T-helper 1 cell treated with Interleukin-12 subunit alpha and Interleukin-12 subunit beta and Interleukin-4 antibody, amounts not matched to agents 30 μg/mL and 1 μg/mL, for 36 hours (primary cell): ENCODE results near the gene C9orf78.

Experiments
- H3K27ac Mint-ChIP-seq: one replicate; pipeline ENCODE4 v1.8.0; 2021; ENCODE audit warnings: mild to moderate bottlenecking, mixed read lengths
- H3K27me3 Mint-ChIP-seq: one replicate; pipeline ENCODE4 v1.8.0; 2021; ENCODE audit warnings: low read depth, mixed read lengths
- H3K36me3 Mint-ChIP-seq: one replicate; pipeline ENCODE4 v1.8.0; 2021; ENCODE audit warnings: low read depth, mixed read lengths
- H3K4me1 Mint-ChIP-seq: one replicate; pipeline ENCODE4 v1.8.0; 2021; ENCODE audit warnings: low read depth, mixed read lengths
- H3K4me3 Mint-ChIP-seq: one replicate; pipeline ENCODE4 v1.8.0; 2021; ENCODE audit warnings: mild to moderate bottlenecking, moderate library complexity, mixed read lengths
- H3K9me3 Mint-ChIP-seq: one replicate; pipeline ENCODE4 v1.8.0; 2021; ENCODE audit warnings: mixed read lengths

Gene C9orf78

GRCh38 chr9:129835128-129835859, at the start of gene C9orf78, which contains the start of gene USP20:
Gene C9orf78 (minus strand): TSS chr9:129835275. CDS start chr9:129835221, 54 bp downstream.
Gene USP20 (plus strand): TSS chr9:129835458. CDS start chr9:129852556, 17,098 bp downstream.
- H3K4me3 Mint-ChIP-seq = peak within 1 kb of the TSS; percentile 98
- no peaks in the 10 kb centered on the region for H3K9me3 Mint-ChIP-seq
- H3K4me1 Mint-ChIP-seq = peaks cover 47% of the 10 kb centered on the region
- no peaks in the 10 kb centered on the region for H3K27me3 Mint-ChIP-seq
- H3K36me3 Mint-ChIP-seq = peaks cover 41% of the 10 kb centered on the region
- peak within 1 kb of the TSS; percentile 96 for H3K27ac Mint-ChIP-seq

- peaks cover 16% of the 10 kb centered on the region for H3K36me3 Mint-ChIP-seq
- H3K27me3 Mint-ChIP-seq = no peaks in the 10 kb centered on the region
- peak overlapping the region; percentile 85 for H3K4me3 Mint-ChIP-seq
- peak overlapping the region; percentile 97 for H3K27ac Mint-ChIP-seq
- H3K9me3 Mint-ChIP-seq = no peaks in the 10 kb centered on the region
- peaks cover 37% of the 10 kb centered on the region for H3K4me1 Mint-ChIP-seq
Measured at GRCh38 chr9:129884220-129885017, 49.3 kb upstream of the C9orf78 start.

GRCh38 chr9:129881547-129882324, 46.7 kb upstream of the C9orf78 start:
- H3K4me3 Mint-ChIP-seq = no peak overlapping the region
- H3K27me3 Mint-ChIP-seq = no peaks in the 10 kb centered on the region
- no peak overlapping the region for H3K27ac Mint-ChIP-seq
- H3K9me3 Mint-ChIP-seq = no peaks in the 10 kb centered on the region
- peaks cover 17% of the 10 kb centered on the region for H3K4me1 Mint-ChIP-seq
- H3K36me3 Mint-ChIP-seq = peaks cover 19% of the 10 kb centered on the region

GRCh38 chr9:129880654-129881546, 45.8 kb upstream of the C9orf78 start:
- Mint-ChIP-seq H3K4me1 (peaks cover 16% of the 10 kb centered on the region), H3K36me3 (peaks cover 19% of the 10 kb centered on the region), H3K27me3 (no peaks in the 10 kb centered on the region), H3K9me3 (no peaks in the 10 kb centered on the region), H3K4me3 (no peak overlapping the region), H3K27ac (no peak overlapping the region)

- Mint-ChIP-seq H3K27me3 (no peaks in the 10 kb centered on the region), H3K27ac (no peak overlapping the region), H3K36me3 (peaks cover 19% of the 10 kb centered on the region), H3K4me3 (no peak overlapping the region), H3K4me1 (peaks cover 14% of the 10 kb centered on the region), H3K9me3 (no peaks in the 10 kb centered on the region)
Measured at GRCh38 chr9:129879991-129880653, 45.0 kb upstream of the C9orf78 start.

- no peaks in the 10 kb centered on the region for H3K9me3 Mint-ChIP-seq
- H3K27ac Mint-ChIP-seq = no peak overlapping the region
- H3K4me3 Mint-ChIP-seq = no peak overlapping the region
- H3K36me3 Mint-ChIP-seq = peaks cover 26% of the 10 kb centered on the region
- H3K4me1 Mint-ChIP-seq = peaks cover 11% of the 10 kb centered on the region
- H3K27me3 Mint-ChIP-seq = no peaks in the 10 kb centered on the region
Measured at GRCh38 chr9:129879103-129879699, 44.1 kb upstream of the C9orf78 start.

GRCh38 chr9:129878291-129878690, 43.2 kb upstream of the C9orf78 start:
- H3K4me3 Mint-ChIP-seq = no peak overlapping the region
- H3K4me1 Mint-ChIP-seq = peaks cover 7% of the 10 kb centered on the region
- H3K36me3 Mint-ChIP-seq = peaks cover 35% of the 10 kb centered on the region
- no peak overlapping the region for H3K27ac Mint-ChIP-seq
- no peaks in the 10 kb centered on the region for H3K9me3 Mint-ChIP-seq
- no peaks in the 10 kb centered on the region for H3K27me3 Mint-ChIP-seq

GRCh38 chr9:129876815-129877214, 41.7 kb upstream of the C9orf78 start:
- H3K36me3 Mint-ChIP-seq = peaks cover 35% of the 10 kb centered on the region

GRCh38 chr9:129875687-129876395, 40.8 kb upstream of the C9orf78 start:
- no peak overlapping the region for H3K27ac Mint-ChIP-seq
- H3K9me3 Mint-ChIP-seq = no peaks in the 10 kb centered on the region
- no peaks in the 10 kb centered on the region for H3K27me3 Mint-ChIP-seq
- peaks cover 17% of the 10 kb centered on the region for H3K4me1 Mint-ChIP-seq
- H3K36me3 Mint-ChIP-seq = peaks cover 42% of the 10 kb centered on the region
- no peak overlapping the region for H3K4me3 Mint-ChIP-seq

More at GRCh38 chr9:129876815-129877214, 41.7 kb upstream of the C9orf78 start:
- Mint-ChIP-seq H3K9me3 (no peaks in the 10 kb centered on the region), H3K4me3 (no peak overlapping the region), H3K27ac (peak overlapping the region; percentile 26), H3K4me1 (peaks cover 11% of the 10 kb centered on the region), H3K27me3 (no peaks in the 10 kb centered on the region)

- H3K9me3 Mint-ChIP-seq = no peaks in the 10 kb centered on the region
- H3K4me1 Mint-ChIP-seq = peaks cover 18% of the 10 kb centered on the region
- H3K36me3 Mint-ChIP-seq = peaks cover 43% of the 10 kb centered on the region
- no peaks in the 10 kb centered on the region for H3K27me3 Mint-ChIP-seq
- no peak overlapping the region for H3K4me3 Mint-ChIP-seq
- no peak overlapping the region for H3K27ac Mint-ChIP-seq
Measured at GRCh38 chr9:129875181-129875611, 40.1 kb upstream of the C9orf78 start.

GRCh38 chr9:129874261-129875101, 39.4 kb upstream of the C9orf78 start:
- Mint-ChIP-seq H3K9me3 (no peaks in the 10 kb centered on the region), H3K27ac (no peak overlapping the region), H3K4me1 (peaks cover 22% of the 10 kb centered on the region), H3K4me3 (no peak overlapping the region), H3K27me3 (no peaks in the 10 kb centered on the region), H3K36me3 (peaks cover 45% of the 10 kb centered on the region)
